Neural progenitor cell (in vitro differentiated cells): ENCODE measurements around the gene TNFAIP6.
"Not testable (repeated sequence)": the region's sequence is repeated elsewhere in the genome, so short reads cannot be mapped to it uniquely, and the experiment has no call there.

ENCODE experiments used
- CTCF ChIP-seq: fragments of 200-600 bp; sonication (generic); IDR thresholded peaks from 2 replicates; pipeline ENCODE4 v1.5.1; 2017; ENCODE audit warnings: antibody characterized with exemption, mild to moderate bottlenecking
- EZH2 ChIP-seq: fragments of 200-600 bp; sonication (generic); IDR thresholded peaks from 2 replicates; pipeline ENCODE4 v1.6.1; 2017; ENCODE audit warnings: antibody characterized with exemption, mild to moderate bottlenecking, moderate library complexity

- TF ChIP-seq CTCF, EZH2: not testable (repeated sequence)
Measured at GRCh38 chr2:151312440-151312839, 45.0 kb upstream of the TNFAIP6 start.
